ENCODE results near the gene CLECL1.
"Not testable (repeated sequence)": the region's sequence is repeated elsewhere in the genome, so short reads cannot be mapped to it uniquely, and the experiment has no call there.

CLECL1 gene

GRCh38 chr12:9687228-9687627, 45.7 kb downstream of the CLECL1 start:
- Histone ChIP-seq H3K4me3 (ENCODE audit: low read depth, low read length) (no peak overlapping the region), H3K9me3 (ENCODE audit: control insufficient read depth, insufficient read depth, low read depth, low read length) (peaks cover 3% of the 10 kb centered on the region; the same call in 1 of the 2 replicates), H3K27ac (ENCODE audit: low read depth, low read length) (no peak overlapping the region), H3K9ac (ENCODE audit: low read length) (no peak overlapping the region), H3K4me1 (ENCODE audit: control insufficient read depth, insufficient read depth, low read length) (0 out of 2 replicates have a peak, but pooled peaks cover 5% of the 10 kb centered on the region), H3K36me3 (ENCODE audit: control insufficient read depth, insufficient read depth, low read length) (peaks cover 11% of the 10 kb centered on the region; the same call in 1 of the 2 replicates), H3K27me3 (ENCODE audit: control insufficient read depth, insufficient read depth, low read length) (no peaks in the 10 kb centered on the region)

- no peak overlapping the region for H3K9ac ChIP-seq (ENCODE audit: low read length)
- peaks cover 17% of the 10 kb centered on the region for H3K36me3 ChIP-seq (ENCODE audit: control insufficient read depth, insufficient read depth, low read length)
- no peak overlapping the region for H3K27ac ChIP-seq (ENCODE audit: low read depth, low read length)
- H3K27me3 ChIP-seq (ENCODE audit: control insufficient read depth, insufficient read depth, low read length) = no peaks in the 10 kb centered on the region
- H3K4me3 ChIP-seq (ENCODE audit: low read depth, low read length) = no peak overlapping the region
- H3K4me1 ChIP-seq (ENCODE audit: control insufficient read depth, insufficient read depth, low read length) = 0 out of 2 replicates have a peak, but pooled peaks cover 5% of the 10 kb centered on the region
- peaks cover 3% of the 10 kb centered on the region; the same call in 1 of the 2 replicates for H3K9me3 ChIP-seq (ENCODE audit: control insufficient read depth, insufficient read depth, low read depth, low read length)
These were observed 47.0 kb downstream of the CLECL1 start for GRCh38 chr12:9685915-9686314.

- not testable (repeated sequence) for H3K4me3 ChIP-seq (ENCODE audit: low read depth, low read length); H3K27ac ChIP-seq (ENCODE audit: low read depth, low read length); H3K9ac ChIP-seq (ENCODE audit: low read length); H3K4me1 ChIP-seq (ENCODE audit: control insufficient read depth, insufficient read depth, low read length); H3K9me3 ChIP-seq (ENCODE audit: control insufficient read depth, insufficient read depth, low read depth, low read length); H3K27me3 ChIP-seq (ENCODE audit: control insufficient read depth, insufficient read depth, low read length)
- H3K36me3 ChIP-seq (ENCODE audit: control insufficient read depth, insufficient read depth, low read length) = peaks cover 17% of the 10 kb centered on the region
These were observed 47.5 kb downstream of the CLECL1 start for GRCh38 chr12:9685366-9685765.

- not testable (repeated sequence) for H3K27me3 ChIP-seq (ENCODE audit: control insufficient read depth, insufficient read depth, low read length); H3K27ac ChIP-seq (ENCODE audit: low read depth, low read length); H3K4me1 ChIP-seq (ENCODE audit: control insufficient read depth, insufficient read depth, low read length); H3K9ac ChIP-seq (ENCODE audit: low read length); H3K36me3 ChIP-seq (ENCODE audit: control insufficient read depth, insufficient read depth, low read length); H3K4me3 ChIP-seq (ENCODE audit: low read depth, low read length); H3K9me3 ChIP-seq (ENCODE audit: control insufficient read depth, insufficient read depth, low read depth, low read length)
These were observed 49.9 kb downstream of the CLECL1 start for GRCh38 chr12:9682949-9683348.

- not testable (repeated sequence) for H3K9ac ChIP-seq (ENCODE audit: low read length); H3K27me3 ChIP-seq (ENCODE audit: control insufficient read depth, insufficient read depth, low read length); H3K4me1 ChIP-seq (ENCODE audit: control insufficient read depth, insufficient read depth, low read length); H3K36me3 ChIP-seq (ENCODE audit: control insufficient read depth, insufficient read depth, low read length); H3K4me3 ChIP-seq (ENCODE audit: low read depth, low read length); H3K27ac ChIP-seq (ENCODE audit: low read depth, low read length); H3K9me3 ChIP-seq (ENCODE audit: control insufficient read depth, insufficient read depth, low read depth, low read length)
These were observed 50.4 kb downstream of the CLECL1 start for GRCh38 chr12:9682508-9682907.

GRCh38 chr12:9674226-9674590, 58.7 kb downstream of the CLECL1 start:
- H3K9me3 ChIP-seq (ENCODE audit: control insufficient read depth, insufficient read depth, low read depth, low read length) = no peaks in the 10 kb centered on the region
- H3K4me1 ChIP-seq (ENCODE audit: control insufficient read depth, insufficient read depth, low read length) = peaks cover 16% of the 10 kb centered on the region
- H3K27me3 ChIP-seq (ENCODE audit: control insufficient read depth, insufficient read depth, low read length) = no peaks in the 10 kb centered on the region
- H3K9ac ChIP-seq (ENCODE audit: low read length) = no peak overlapping the region
- peaks cover 3% of the 10 kb centered on the region; the same call in 1 of the 2 replicates for H3K36me3 ChIP-seq (ENCODE audit: control insufficient read depth, insufficient read depth, low read length)
- no peak overlapping the region for H3K4me3 ChIP-seq (ENCODE audit: low read depth, low read length)
- H3K27ac ChIP-seq (ENCODE audit: low read depth, low read length) = no peak overlapping the region

- no peaks in the 10 kb centered on the region for H3K9me3 ChIP-seq (ENCODE audit: control insufficient read depth, insufficient read depth, low read depth, low read length)
- no peaks in the 10 kb centered on the region for H3K27me3 ChIP-seq (ENCODE audit: control insufficient read depth, insufficient read depth, low read length)
- H3K9ac ChIP-seq (ENCODE audit: low read length) = no peak overlapping the region
- peaks cover 16% of the 10 kb centered on the region for H3K4me1 ChIP-seq (ENCODE audit: control insufficient read depth, insufficient read depth, low read length)
- no peak overlapping the region for H3K27ac ChIP-seq (ENCODE audit: low read depth, low read length)
- H3K36me3 ChIP-seq (ENCODE audit: control insufficient read depth, insufficient read depth, low read length) = peaks cover 3% of the 10 kb centered on the region; the same call in 1 of the 2 replicates
- H3K4me3 ChIP-seq (ENCODE audit: low read depth, low read length) = no peak overlapping the region
These were observed 59.3 kb downstream of the CLECL1 start for GRCh38 chr12:9673404-9674225.
